Gastrocnemius medialis (tissue), 4 donors: Measurements from ENCODE around the gene TMEM121.

ENCODE experiments used
- POLR2A ChIP-seq, 2 donors: fragments of 450-650 bp; IDR thresholded peaks; one replicate each; pipeline ENCODE4 v1.6.1; 2017; ENCODE audit warnings: antibody characterized with exemption in 2 of 2, mild to moderate bottlenecking in 2 of 2, moderate library complexity in 2 of 2
- TF ChIP-seq, protein P1 (sequence below), 5 experiments: fragments of 450-650 bp in 3 of 5; fragments of 200-600 bp in 2 of 5; sonication (generic) in 2 of 5; IDR thresholded peaks in 4 of 5; conservative IDR thresholded peaks in 1 of 5; 1 replicate in 4 of 5; 2 replicates in 1 of 5; pipeline ENCODE4 v1.5.1; 2016 to 2019; ENCODE audit warnings: antibody characterized with exemption in 5 of 5, mild to moderate bottlenecking in 3 of 5, moderate library complexity in 3 of 5

DNA sequence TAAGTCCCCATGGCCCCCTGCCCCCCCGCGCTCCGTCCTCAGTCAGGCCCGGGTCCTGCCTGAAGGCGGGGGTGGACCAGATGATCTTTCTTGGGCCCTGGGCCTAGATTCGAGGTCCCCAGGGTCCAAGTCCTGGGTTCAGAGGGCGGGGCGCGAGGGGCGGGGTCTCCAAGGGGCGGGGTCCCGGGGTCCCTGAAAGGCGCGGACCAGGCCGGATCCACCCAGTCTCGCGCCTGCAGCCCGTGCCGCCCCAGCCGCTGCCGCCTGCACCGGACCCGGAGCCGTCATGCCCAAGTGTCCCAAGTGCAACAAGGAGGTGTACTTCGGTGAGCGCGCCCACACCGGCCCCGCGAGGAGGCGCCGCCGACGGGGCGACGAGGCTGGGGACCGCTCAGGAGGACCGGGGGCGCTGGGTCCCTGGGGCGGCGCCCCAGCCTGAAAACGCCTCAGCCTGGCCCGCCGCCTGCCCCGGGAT is 39.4 kb upstream of the TMEM121 start:
- TF ChIP-seq POLR2A (IDR thresholded peaks at IDR 0.05), result peak; percentile 16 to 19
- TF ChIP-seq, protein P1, sequence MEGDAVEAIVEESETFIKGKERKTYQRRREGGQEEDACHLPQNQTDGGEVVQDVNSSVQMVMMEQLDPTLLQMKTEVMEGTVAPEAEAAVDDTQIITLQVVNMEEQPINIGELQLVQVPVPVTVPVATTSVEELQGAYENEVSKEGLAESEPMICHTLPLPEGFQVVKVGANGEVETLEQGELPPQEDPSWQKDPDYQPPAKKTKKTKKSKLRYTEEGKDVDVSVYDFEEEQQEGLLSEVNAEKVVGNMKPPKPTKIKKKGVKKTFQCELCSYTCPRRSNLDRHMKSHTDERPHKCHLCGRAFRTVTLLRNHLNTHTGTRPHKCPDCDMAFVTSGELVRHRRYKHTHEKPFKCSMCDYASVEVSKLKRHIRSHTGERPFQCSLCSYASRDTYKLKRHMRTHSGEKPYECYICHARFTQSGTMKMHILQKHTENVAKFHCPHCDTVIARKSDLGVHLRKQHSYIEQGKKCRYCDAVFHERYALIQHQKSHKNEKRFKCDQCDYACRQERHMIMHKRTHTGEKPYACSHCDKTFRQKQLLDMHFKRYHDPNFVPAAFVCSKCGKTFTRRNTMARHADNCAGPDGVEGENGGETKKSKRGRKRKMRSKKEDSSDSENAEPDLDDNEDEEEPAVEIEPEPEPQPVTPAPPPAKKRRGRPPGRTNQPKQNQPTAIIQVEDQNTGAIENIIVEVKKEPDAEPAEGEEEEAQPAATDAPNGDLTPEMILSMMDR (IDR thresholded peaks at IDR 0.05 in 4 of 5, conservative IDR thresholded peaks at IDR 0.05 in 1 of 5), result no peak
